ENCODE data around the gene COPB2. TPM values are rescaled to one million over a fixed set of nuclear protein-coding genes. Genes with fewer than 3 reads are reported as not detected.
A peak's percentile ranks its signal among the peaks of the same experiment; 100 is the strongest.
"Not testable (repeated sequence)": the region's sequence is repeated elsewhere in the genome, so short reads cannot be mapped to it uniquely, and the experiment has no call there.

The COPB2 gene
- total RNA-seq, 1 donor from 2014 or later, result 171 TPM

DNA sequence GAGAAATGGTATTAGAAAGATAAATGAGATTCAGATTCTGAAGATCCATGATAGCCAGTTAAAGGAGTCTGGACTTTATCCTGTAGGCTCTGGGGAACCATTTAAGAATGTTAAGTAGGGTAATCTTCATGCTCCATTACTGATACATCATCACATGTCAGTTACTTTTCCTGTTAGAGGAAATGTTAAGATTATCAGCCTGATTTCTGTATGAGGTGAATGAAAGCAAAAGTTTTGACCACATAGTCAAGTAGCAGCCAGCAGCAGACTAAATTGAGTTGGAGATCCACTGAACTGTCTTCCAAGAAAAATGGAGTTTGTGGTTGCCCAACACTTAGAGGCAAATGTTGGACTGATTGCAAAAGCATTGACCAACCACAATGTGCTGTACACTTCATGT, 4.7 kb upstream of the COPB2 start:
- H3K4me3 ChIP-seq (ENCODE audit: low read depth, low read length), result no peak overlapping the region
- no peaks in the 10 kb centered on the region for H3K27me3 ChIP-seq (ENCODE audit: control insufficient read depth, insufficient read depth, low read length)
- FAIRE-seq (peak; percentile 13), DNase-seq (ENCODE audit: low read depth) (no peak)
- H3K36me3 ChIP-seq (ENCODE audit: control insufficient read depth, insufficient read depth, low read length), result no peaks in the 10 kb centered on the region
- TF ChIP-seq, protein P1, sequence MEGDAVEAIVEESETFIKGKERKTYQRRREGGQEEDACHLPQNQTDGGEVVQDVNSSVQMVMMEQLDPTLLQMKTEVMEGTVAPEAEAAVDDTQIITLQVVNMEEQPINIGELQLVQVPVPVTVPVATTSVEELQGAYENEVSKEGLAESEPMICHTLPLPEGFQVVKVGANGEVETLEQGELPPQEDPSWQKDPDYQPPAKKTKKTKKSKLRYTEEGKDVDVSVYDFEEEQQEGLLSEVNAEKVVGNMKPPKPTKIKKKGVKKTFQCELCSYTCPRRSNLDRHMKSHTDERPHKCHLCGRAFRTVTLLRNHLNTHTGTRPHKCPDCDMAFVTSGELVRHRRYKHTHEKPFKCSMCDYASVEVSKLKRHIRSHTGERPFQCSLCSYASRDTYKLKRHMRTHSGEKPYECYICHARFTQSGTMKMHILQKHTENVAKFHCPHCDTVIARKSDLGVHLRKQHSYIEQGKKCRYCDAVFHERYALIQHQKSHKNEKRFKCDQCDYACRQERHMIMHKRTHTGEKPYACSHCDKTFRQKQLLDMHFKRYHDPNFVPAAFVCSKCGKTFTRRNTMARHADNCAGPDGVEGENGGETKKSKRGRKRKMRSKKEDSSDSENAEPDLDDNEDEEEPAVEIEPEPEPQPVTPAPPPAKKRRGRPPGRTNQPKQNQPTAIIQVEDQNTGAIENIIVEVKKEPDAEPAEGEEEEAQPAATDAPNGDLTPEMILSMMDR (IDR thresholded peaks at IDR 0.05; ENCODE audit: insufficient read depth, low read length, severe bottlenecking), result no peak

- Histone ChIP-seq H3K27me3 (ENCODE audit: control insufficient read depth, insufficient read depth, low read length) (no peaks in the 10 kb centered on the region), H3K36me3 (ENCODE audit: control insufficient read depth, insufficient read depth, low read length) (no peaks in the 10 kb centered on the region), H3K4me3 (ENCODE audit: low read depth, low read length) (peak overlapping the region; percentile 96)
- no peak for FAIRE-seq
- TF ChIP-seq, protein P1 (IDR thresholded peaks at IDR 0.05; ENCODE audit: insufficient read depth, low read length, severe bottlenecking), result no peak
- peak; percentile 23 for DNase-seq (ENCODE audit: low read depth)
These were observed 461 bp downstream of the COPB2 start for GRCh38 chr3:139388821-139389551.

DNA sequence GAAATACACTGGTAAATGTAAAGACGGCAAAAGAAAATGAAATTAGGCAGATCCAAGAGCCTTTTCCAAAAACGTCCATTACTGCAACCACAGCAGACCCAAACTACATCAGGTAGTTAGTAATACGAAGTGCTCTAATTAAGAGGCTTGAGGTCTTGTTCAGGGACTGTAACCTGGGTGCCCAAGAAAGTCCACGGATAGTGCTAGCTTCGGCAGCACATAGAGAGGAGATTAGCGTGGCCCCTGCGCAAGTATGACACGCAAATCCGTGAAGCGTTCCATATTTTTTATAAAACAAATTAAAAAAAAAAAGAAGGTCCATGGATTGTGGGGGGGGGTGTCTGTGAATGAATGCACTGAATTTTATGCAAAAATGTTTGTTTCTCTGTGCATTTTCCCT, 1.4 kb downstream of the COPB2 start:
- no peaks in the 10 kb centered on the region for H3K27me3 ChIP-seq (ENCODE audit: control insufficient read depth, insufficient read depth, low read length)
- peak overlapping the region; percentile 96 for H3K4me3 ChIP-seq (ENCODE audit: low read depth, low read length)
- no peaks in the 10 kb centered on the region for H3K36me3 ChIP-seq (ENCODE audit: control insufficient read depth, insufficient read depth, low read length)
- TF ChIP-seq, protein P1 (IDR thresholded peaks at IDR 0.05; ENCODE audit: insufficient read depth, low read length, severe bottlenecking), result no peak
- DNase-seq (ENCODE audit: low read depth), result no peak
- FAIRE-seq, result no peak

DNA sequence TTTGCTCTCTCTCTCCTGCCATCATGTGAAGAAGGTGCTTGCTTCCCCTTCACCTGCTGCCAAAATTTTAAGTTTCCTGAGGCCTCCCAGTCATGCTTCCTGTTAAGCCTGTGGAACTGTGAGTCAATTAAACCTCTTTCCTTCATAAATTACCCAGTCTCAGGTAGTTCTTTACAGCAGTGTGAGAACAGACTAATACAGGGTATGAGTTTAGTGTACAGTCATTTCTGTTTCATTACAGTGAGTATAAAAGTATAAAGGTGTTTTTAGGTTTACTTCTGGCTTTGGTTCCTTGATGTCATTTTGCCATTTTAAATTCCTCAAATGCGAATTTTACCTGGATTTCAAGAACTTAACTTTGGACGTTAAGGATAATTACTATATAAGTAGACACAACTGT, 7.2 kb downstream of the COPB2 start:
- not testable (repeated sequence) for FAIRE-seq; H3K36me3 ChIP-seq (ENCODE audit: control insufficient read depth, insufficient read depth, low read length); DNase-seq (ENCODE audit: low read depth); H3K4me3 ChIP-seq (ENCODE audit: low read depth, low read length); H3K27me3 ChIP-seq (ENCODE audit: control insufficient read depth, insufficient read depth, low read length)

- no peak for FAIRE-seq
- H3K36me3 ChIP-seq (ENCODE audit: control insufficient read depth, insufficient read depth, low read length), result peaks cover 11% of the 10 kb centered on the region
These were observed 8.9 kb downstream of the COPB2 start for GRCh38 chr3:139380575-139380974.

GRCh38 chr3:139378587-139379241, 10.7 kb downstream of the COPB2 start:
- peaks cover 12% of the 10 kb centered on the region for H3K36me3 ChIP-seq (ENCODE audit: control insufficient read depth, insufficient read depth, low read length)
- TF ChIP-seq, protein P1 (IDR thresholded peaks at IDR 0.05; ENCODE audit: insufficient read depth, low read length, severe bottlenecking), result no peak
- H3K27me3 ChIP-seq (ENCODE audit: control insufficient read depth, insufficient read depth, low read length), result no peaks in the 10 kb centered on the region
- H3K4me3 ChIP-seq (ENCODE audit: low read depth, low read length), result no peak overlapping the region
- DNase-seq (ENCODE audit: low read depth) (no peak), FAIRE-seq (no peak)

More at GRCh38 chr3:139380575-139380974, 8.9 kb downstream of the COPB2 start:
- Histone ChIP-seq H3K27me3 (ENCODE audit: control insufficient read depth, insufficient read depth, low read length) (no peaks in the 10 kb centered on the region), H3K4me3 (ENCODE audit: low read depth, low read length) (no peak overlapping the region)
- no peak for DNase-seq (ENCODE audit: low read depth)
- TF ChIP-seq, protein P1 (IDR thresholded peaks at IDR 0.05; ENCODE audit: insufficient read depth, low read length, severe bottlenecking), result no peak
